Memory B cell (primary cell): ENCODE data around the gene COBL.

ENCODE experiments used
- ATAC-seq: fragments of 150-1000 bp; cut with Tn5 transposase; 2 replicates; pipeline ENCODE4 v1.10.0; 2021; ENCODE audit warnings: low read depth, mild to moderate bottlenecking, moderate library complexity
- DNase-seq, 2 donors: peaks; one replicate each; pipeline ENCODE4 v3.0.0; 2022; ENCODE audit warnings: low spot score in 2 of 2
- H3K27ac Mint-ChIP-seq: one replicate; pipeline ENCODE4 v1.8.0; 2022; ENCODE audit warnings: mild to moderate bottlenecking, moderate library complexity, mixed read lengths
- H3K27me3 Mint-ChIP-seq: one replicate; pipeline ENCODE4 v1.8.0; 2022; ENCODE audit warnings: mixed read lengths
- H3K36me3 Mint-ChIP-seq: one replicate; pipeline ENCODE4 v1.8.0; 2022; ENCODE audit warnings: mild to moderate bottlenecking, mixed read lengths
- H3K4me1 Mint-ChIP-seq: one replicate; pipeline ENCODE4 v1.8.0; 2022; ENCODE audit warnings: mixed read lengths
- H3K4me3 Mint-ChIP-seq: one replicate; pipeline ENCODE4 v1.8.0; 2022; ENCODE audit warnings: mild to moderate bottlenecking, moderate library complexity, mixed read lengths
- H3K9me3 Mint-ChIP-seq: one replicate; pipeline ENCODE4 v1.8.0; 2022; ENCODE audit warnings: mixed read lengths

Gene COBL

GRCh38 chr7:51190969-51191368, 125.6 kb downstream of the COBL start:
- DNase-seq (no peak), ATAC-seq (no peak)
- Mint-ChIP-seq H3K4me3 (no peak overlapping the region), H3K36me3 (no peaks in the 10 kb centered on the region), H3K27me3 (no peaks in the 10 kb centered on the region), H3K27ac (no peak overlapping the region), H3K9me3 (no peaks in the 10 kb centered on the region), H3K4me1 (no peaks in the 10 kb centered on the region)

- H3K27me3 Mint-ChIP-seq, result no peaks in the 10 kb centered on the region
- H3K4me3 Mint-ChIP-seq, result no peak overlapping the region
- H3K27ac Mint-ChIP-seq, result no peak overlapping the region
- H3K4me1 Mint-ChIP-seq, result no peaks in the 10 kb centered on the region
- DNase-seq (no peak), ATAC-seq (no peak)
- no peaks in the 10 kb centered on the region for H3K9me3 Mint-ChIP-seq
- no peaks in the 10 kb centered on the region for H3K36me3 Mint-ChIP-seq
Observed at GRCh38 chr7:51189777-51190176, 126.8 kb downstream of the COBL start.

GRCh38 chr7:51188987-51189386, 127.6 kb downstream of the COBL start:
- no peaks in the 10 kb centered on the region for H3K4me1 Mint-ChIP-seq
- ATAC-seq (no peak), DNase-seq (no peak)
- no peak overlapping the region for H3K27ac Mint-ChIP-seq
- no peaks in the 10 kb centered on the region for H3K9me3 Mint-ChIP-seq
- no peaks in the 10 kb centered on the region for H3K27me3 Mint-ChIP-seq
- H3K4me3 Mint-ChIP-seq, result no peak overlapping the region
- H3K36me3 Mint-ChIP-seq, result no peaks in the 10 kb centered on the region

GRCh38 chr7:51187941-51188340, 128.7 kb downstream of the COBL start:
- no peak overlapping the region for H3K27ac Mint-ChIP-seq
- no peaks in the 10 kb centered on the region for H3K36me3 Mint-ChIP-seq
- H3K4me3 Mint-ChIP-seq, result no peak overlapping the region
- no peak for DNase-seq
- ATAC-seq, result no peak
- H3K27me3 Mint-ChIP-seq, result no peaks in the 10 kb centered on the region
- H3K4me1 Mint-ChIP-seq, result no peaks in the 10 kb centered on the region
- H3K9me3 Mint-ChIP-seq, result no peaks in the 10 kb centered on the region

GRCh38 chr7:51186531-51186930, 130.1 kb downstream of the COBL start:
- Mint-ChIP-seq H3K4me1 (no peaks in the 10 kb centered on the region), H3K4me3 (no peak overlapping the region), H3K27me3 (peaks cover 3% of the 10 kb centered on the region), H3K36me3 (no peaks in the 10 kb centered on the region), H3K27ac (no peak overlapping the region), H3K9me3 (no peaks in the 10 kb centered on the region)
- ATAC-seq, result no peak
- DNase-seq, result no peak

- Mint-ChIP-seq H3K9me3 (no peaks in the 10 kb centered on the region), H3K4me1 (no peaks in the 10 kb centered on the region), H3K36me3 (no peaks in the 10 kb centered on the region), H3K27me3 (peaks cover 3% of the 10 kb centered on the region), H3K27ac (no peak overlapping the region), H3K4me3 (no peak overlapping the region)
- ATAC-seq (no peak), DNase-seq (no peak)
Observed at GRCh38 chr7:51182636-51183166, 133.9 kb downstream of the COBL start.

- no peak for ATAC-seq
Observed at GRCh38 chr7:51180092-51180491, 136.5 kb downstream of the COBL start.

GRCh38 chr7:51175992-51176388, 140.6 kb downstream of the COBL start:
- peaks cover 3% of the 10 kb centered on the region for H3K27me3 Mint-ChIP-seq
- no peak for ATAC-seq
- H3K4me1 Mint-ChIP-seq, result no peaks in the 10 kb centered on the region
- no peaks in the 10 kb centered on the region for H3K36me3 Mint-ChIP-seq
- no peak for DNase-seq
- H3K4me3 Mint-ChIP-seq, result no peak overlapping the region
- no peaks in the 10 kb centered on the region for H3K9me3 Mint-ChIP-seq
- H3K27ac Mint-ChIP-seq, result no peak overlapping the region

More at GRCh38 chr7:51180092-51180491, 136.5 kb downstream of the COBL start:
- no peak overlapping the region for H3K27ac Mint-ChIP-seq
- peaks cover 5% of the 10 kb centered on the region for H3K27me3 Mint-ChIP-seq
- H3K36me3 Mint-ChIP-seq, result no peaks in the 10 kb centered on the region
- H3K9me3 Mint-ChIP-seq, result no peaks in the 10 kb centered on the region
- no peak for DNase-seq
- H3K4me1 Mint-ChIP-seq, result no peaks in the 10 kb centered on the region
- H3K4me3 Mint-ChIP-seq, result no peak overlapping the region

- H3K27ac Mint-ChIP-seq, result no peak overlapping the region
- no peak overlapping the region for H3K4me3 Mint-ChIP-seq
- peaks cover 3% of the 10 kb centered on the region for H3K27me3 Mint-ChIP-seq
- H3K9me3 Mint-ChIP-seq, result no peaks in the 10 kb centered on the region
- ATAC-seq (no peak), DNase-seq (no peak)
- H3K36me3 Mint-ChIP-seq, result no peaks in the 10 kb centered on the region
- H3K4me1 Mint-ChIP-seq, result no peaks in the 10 kb centered on the region
Observed at GRCh38 chr7:51175316-51175991, 141.2 kb downstream of the COBL start.

- DNase-seq, result no peak
- no peaks in the 10 kb centered on the region for H3K36me3 Mint-ChIP-seq
- H3K27ac Mint-ChIP-seq, result no peak overlapping the region
- peaks cover 2% of the 10 kb centered on the region for H3K4me1 Mint-ChIP-seq
- ATAC-seq, result no peak
- H3K27me3 Mint-ChIP-seq, result peaks cover 4% of the 10 kb centered on the region
- peaks cover 3% of the 10 kb centered on the region for H3K9me3 Mint-ChIP-seq
- no peak overlapping the region for H3K4me3 Mint-ChIP-seq
Observed at GRCh38 chr7:51165337-51165736, 151.3 kb downstream of the COBL start.

GRCh38 chr7:51162724-51163329, 153.8 kb downstream of the COBL start:
- Mint-ChIP-seq H3K4me3 (no peak overlapping the region), H3K9me3 (peaks cover 3% of the 10 kb centered on the region), H3K36me3 (no peaks in the 10 kb centered on the region), H3K4me1 (peaks cover 2% of the 10 kb centered on the region), H3K27ac (no peak overlapping the region), H3K27me3 (peaks cover 10% of the 10 kb centered on the region)
- ATAC-seq (peak; percentile 78), DNase-seq (peak; percentile 29 to 52)

- Mint-ChIP-seq H3K36me3 (no peaks in the 10 kb centered on the region), H3K27ac (no peak overlapping the region), H3K4me1 (peaks cover 2% of the 10 kb centered on the region), H3K4me3 (no peak overlapping the region), H3K9me3 (peaks cover 3% of the 10 kb centered on the region), H3K27me3 (peaks cover 10% of the 10 kb centered on the region)
- no peak for DNase-seq
- no peak for ATAC-seq
Observed at GRCh38 chr7:51161937-51162336, 154.7 kb downstream of the COBL start.

GRCh38 chr7:51160990-51161615, 155.5 kb downstream of the COBL start:
- ATAC-seq (peak; percentile 60), DNase-seq (peak; percentile 37 to 41)
- Mint-ChIP-seq H3K36me3 (no peaks in the 10 kb centered on the region), H3K27me3 (peaks cover 10% of the 10 kb centered on the region), H3K4me3 (no peak overlapping the region), H3K4me1 (peaks cover 2% of the 10 kb centered on the region), H3K9me3 (peaks cover 3% of the 10 kb centered on the region), H3K27ac (no peak overlapping the region)

- H3K27ac Mint-ChIP-seq, result no peak overlapping the region
- ATAC-seq, result no peak
- peaks cover 3% of the 10 kb centered on the region for H3K9me3 Mint-ChIP-seq
- no peak overlapping the region for H3K4me3 Mint-ChIP-seq
- H3K27me3 Mint-ChIP-seq, result peaks cover 10% of the 10 kb centered on the region
- no peaks in the 10 kb centered on the region for H3K36me3 Mint-ChIP-seq
- DNase-seq, result no peak
- H3K4me1 Mint-ChIP-seq, result peaks cover 2% of the 10 kb centered on the region
Observed at GRCh38 chr7:51160411-51160810, 156.2 kb downstream of the COBL start.
